ENCODE data around the gene ABCA1. TPM values are rescaled to one million over a fixed set of nuclear protein-coding genes. Genes with fewer than 3 reads are reported as not detected.

ABCA1 gene
- total and polyA plus RNA-seq, 2 of the 13 experiments (the other 11 are each of a cell fraction or from before 2014, with no cell fraction given): 26.8 to 63.8 TPM

DNA sequence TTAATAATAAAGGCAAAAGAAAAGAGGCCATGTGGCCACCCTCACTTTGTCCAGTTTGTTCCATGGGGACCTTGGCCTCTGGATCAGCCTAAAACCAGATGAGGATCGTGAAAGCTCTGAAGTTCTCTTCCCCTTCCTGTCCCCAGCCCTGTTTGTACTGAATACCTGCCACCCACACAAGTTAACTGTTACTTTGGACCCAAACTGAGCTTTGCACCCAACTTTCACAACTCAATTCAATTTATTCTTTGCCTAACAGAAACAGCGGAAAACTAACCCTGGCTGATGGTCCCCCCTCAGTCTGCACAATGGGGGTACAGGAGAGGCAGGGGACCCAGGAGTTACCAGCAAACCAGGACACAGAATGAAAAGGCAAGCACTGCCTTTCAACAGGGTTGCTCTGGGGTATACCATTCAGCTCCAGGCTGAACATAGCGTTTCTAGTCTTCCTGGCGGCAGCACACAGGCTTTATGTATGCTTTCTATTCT lies 28.2 kb downstream of the ABCA1 start (continued):
- TF ChIP-seq, protein P1, sequence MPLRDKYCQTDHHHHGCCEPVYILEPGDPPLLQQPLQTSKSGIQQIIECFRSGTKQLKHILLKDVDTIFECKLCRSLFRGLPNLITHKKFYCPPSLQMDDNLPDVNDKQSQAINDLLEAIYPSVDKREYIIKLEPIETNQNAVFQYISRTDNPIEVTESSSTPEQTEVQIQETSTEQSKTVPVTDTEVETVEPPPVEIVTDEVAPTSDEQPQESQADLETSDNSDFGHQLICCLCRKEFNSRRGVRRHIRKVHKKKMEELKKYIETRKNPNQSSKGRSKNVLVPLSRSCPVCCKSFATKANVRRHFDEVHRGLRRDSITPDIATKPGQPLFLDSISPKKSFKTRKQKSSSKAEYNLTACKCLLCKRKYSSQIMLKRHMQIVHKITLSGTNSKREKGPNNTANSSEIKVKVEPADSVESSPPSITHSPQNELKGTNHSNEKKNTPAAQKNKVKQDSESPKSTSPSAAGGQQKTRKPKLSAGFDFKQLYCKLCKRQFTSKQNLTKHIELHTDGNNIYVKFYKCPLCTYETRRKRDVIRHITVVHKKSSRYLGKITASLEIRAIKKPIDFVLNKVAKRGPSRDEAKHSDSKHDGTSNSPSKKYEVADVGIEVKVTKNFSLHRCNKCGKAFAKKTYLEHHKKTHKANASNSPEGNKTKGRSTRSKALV (CRISPR knock-in tag; IDR thresholded peaks at IDR 0.05): peak; percentile 79
- TF ChIP-seq ZNF230 (CRISPR knock-in tag; IDR thresholded peaks at IDR 0.05) (no peak), ZNF44 (CRISPR knock-in tag; IDR thresholded peaks at IDR 0.05) (peak; percentile 44; the same call in 1 of the 2 replicates), CHCHD3 (CRISPR knock-in tag; IDR thresholded peaks at IDR 0.05) (no peak), SOX5 (CRISPR knock-in tag; IDR thresholded peaks at IDR 0.05; ENCODE audit: borderline replicate concordance) (peak; percentile 91), ONECUT2 (CRISPR knock-in tag; IDR thresholded peaks at IDR 0.05) (peak; percentile 61; the same call in 1 of the 2 replicates), FIP1L1 (IDR thresholded peaks at IDR 0.05; ENCODE audit: borderline replicate concordance, insufficient read depth, low read depth, low read length) (no peak)
- TF ChIP-seq, protein P2, sequence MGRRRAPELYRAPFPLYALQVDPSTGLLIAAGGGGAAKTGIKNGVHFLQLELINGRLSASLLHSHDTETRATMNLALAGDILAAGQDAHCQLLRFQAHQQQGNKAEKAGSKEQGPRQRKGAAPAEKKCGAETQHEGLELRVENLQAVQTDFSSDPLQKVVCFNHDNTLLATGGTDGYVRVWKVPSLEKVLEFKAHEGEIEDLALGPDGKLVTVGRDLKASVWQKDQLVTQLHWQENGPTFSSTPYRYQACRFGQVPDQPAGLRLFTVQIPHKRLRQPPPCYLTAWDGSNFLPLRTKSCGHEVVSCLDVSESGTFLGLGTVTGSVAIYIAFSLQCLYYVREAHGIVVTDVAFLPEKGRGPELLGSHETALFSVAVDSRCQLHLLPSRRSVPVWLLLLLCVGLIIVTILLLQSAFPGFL (CRISPR knock-in tag; IDR thresholded peaks at IDR 0.05): no peak
- TF ChIP-seq, protein P3, sequence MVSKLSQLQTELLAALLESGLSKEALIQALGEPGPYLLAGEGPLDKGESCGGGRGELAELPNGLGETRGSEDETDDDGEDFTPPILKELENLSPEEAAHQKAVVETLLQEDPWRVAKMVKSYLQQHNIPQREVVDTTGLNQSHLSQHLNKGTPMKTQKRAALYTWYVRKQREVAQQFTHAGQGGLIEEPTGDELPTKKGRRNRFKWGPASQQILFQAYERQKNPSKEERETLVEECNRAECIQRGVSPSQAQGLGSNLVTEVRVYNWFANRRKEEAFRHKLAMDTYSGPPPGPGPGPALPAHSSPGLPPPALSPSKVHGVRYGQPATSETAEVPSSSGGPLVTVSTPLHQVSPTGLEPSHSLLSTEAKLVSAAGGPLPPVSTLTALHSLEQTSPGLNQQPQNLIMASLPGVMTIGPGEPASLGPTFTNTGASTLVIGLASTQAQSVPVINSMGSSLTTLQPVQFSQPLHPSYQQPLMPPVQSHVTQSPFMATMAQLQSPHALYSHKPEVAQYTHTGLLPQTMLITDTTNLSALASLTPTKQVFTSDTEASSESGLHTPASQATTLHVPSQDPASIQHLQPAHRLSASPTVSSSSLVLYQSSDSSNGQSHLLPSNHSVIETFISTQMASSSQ (IDR thresholded peaks at IDR 0.05; ENCODE audit: low read depth): peak; percentile 70
- TF ChIP-seq, protein P3 (CRISPR knock-in tag; IDR thresholded peaks at IDR 0.05; ENCODE audit: borderline replicate concordance): peak; percentile 73; the same call in 1 of the 2 replicates
- TF ChIP-seq, protein P4, sequence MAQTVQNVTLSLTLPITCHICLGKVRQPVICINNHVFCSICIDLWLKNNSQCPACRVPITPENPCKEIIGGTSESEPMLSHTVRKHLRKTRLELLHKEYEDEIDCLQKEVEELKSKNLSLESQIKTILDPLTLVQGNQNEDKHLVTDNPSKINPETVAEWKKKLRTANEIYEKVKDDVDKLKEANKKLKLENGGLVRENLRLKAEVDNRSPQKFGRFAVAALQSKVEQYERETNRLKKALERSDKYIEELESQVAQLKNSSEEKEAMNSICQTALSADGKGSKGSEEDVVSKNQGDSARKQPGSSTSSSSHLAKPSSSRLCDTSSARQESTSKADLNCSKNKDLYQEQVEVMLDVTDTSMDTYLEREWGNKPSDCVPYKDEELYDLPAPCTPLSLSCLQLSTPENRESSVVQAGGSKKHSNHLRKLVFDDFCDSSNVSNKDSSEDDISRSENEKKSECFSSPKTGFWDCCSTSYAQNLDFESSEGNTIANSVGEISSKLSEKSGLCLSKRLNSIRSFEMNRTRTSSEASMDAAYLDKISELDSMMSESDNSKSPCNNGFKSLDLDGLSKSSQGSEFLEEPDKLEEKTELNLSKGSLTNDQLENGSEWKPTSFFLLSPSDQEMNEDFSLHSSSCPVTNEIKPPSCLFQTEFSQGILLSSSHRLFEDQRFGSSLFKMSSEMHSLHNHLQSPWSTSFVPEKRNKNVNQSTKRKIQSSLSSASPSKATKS (CRISPR knock-in tag; IDR thresholded peaks at IDR 0.05): no peak
- TF ChIP-seq, protein P5, sequence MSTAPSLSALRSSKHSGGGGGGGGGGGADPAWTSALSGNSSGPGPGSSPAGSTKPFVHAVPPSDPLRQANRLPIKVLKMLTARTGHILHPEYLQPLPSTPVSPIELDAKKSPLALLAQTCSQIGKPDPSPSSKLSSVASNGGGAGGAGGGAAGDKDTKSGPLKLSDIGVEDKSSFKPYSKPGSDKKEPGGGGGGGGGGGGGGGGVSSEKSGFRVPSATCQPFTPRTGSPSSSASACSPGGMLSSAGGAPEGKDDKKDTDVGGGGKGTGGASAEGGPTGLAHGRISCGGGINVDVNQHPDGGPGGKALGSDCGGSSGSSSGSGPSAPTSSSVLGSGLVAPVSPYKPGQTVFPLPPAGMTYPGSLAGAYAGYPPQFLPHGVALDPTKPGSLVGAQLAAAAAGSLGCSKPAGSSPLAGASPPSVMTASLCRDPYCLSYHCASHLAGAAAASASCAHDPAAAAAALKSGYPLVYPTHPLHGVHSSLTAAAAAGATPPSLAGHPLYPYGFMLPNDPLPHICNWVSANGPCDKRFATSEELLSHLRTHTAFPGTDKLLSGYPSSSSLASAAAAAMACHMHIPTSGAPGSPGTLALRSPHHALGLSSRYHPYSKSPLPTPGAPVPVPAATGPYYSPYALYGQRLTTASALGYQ (CRISPR knock-in tag; IDR thresholded peaks at IDR 0.05): peak; percentile 67; the same call in 1 of the 2 replicates
